EL (cell line): Measurements from ENCODE around the gene ADRM1.

Source experiments
- DNase-seq: peaks from one replicate; pipeline ENCODE4 v3.0.0-alpha.2; 2016

ADRM1 gene

DNA sequence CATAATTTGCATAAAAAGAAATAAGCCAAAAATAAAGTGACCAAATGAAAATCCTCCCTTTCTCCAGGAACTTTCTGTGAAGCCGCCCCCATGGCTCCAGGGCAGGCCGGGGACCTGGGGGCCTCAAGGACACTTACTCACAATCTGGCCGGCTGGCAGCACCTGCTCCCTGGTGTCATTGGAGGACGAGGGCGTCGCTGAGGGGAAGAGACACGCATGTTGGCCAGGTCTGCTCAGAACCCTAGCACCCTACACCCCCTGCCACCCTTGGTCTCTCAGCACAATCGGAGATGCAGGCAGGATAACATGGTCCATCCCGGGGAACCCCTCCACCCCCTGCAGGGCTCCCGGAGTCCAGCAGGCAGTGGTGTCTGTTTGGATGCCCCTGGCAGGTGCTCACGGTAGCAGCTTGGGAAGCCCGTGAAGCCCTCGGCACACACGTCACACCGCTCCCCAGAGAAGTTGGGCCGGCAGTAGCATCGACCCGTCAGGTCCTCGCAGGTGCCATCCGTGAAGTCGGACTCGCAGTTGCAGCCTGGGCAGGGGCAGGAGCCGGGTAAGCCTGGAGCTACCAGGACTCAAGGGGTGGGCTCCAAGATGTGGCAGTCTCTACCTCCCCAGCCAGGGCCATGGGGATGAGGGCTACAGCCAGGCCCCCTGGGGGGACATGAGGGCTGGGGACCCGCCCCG, 43.0 kb downstream of the ADRM1 start:
- no peak for DNase-seq

DNA sequence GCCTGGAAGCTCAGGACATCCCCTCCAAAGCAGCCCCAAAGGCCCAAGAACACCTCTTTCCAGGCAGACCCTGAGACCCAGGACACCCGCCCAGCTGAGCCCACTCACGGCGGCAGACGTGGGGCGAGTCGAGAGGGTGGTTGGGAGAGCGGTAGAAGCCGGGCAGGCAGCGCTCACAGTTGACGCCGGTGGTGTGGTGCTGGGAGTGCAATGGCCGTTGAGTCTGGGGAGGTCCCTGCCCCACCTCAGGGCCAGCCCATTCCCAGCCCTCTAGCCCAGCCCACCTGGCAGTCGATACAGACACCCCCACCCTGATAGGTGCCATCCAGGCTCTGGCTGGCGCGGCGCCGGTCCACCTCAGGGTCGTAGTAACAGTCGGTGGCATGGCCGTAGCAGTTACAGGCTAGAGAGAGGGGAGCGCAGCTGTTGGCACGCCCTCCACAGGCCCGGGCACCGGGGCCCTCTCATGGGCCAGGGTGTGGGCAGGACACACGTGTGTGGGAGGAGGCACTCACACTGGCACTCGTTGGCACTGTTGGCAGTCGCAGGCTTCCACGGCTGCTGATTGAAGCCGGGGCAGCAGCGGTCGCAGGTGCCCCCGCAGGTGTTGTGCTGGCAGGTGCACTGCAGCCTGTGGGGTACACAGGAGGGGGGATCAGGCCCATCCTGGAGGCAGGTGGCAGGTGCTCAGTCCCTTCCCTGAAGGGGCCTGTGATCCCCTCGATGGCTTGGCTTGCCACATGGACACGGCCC, 43.8 kb downstream of the ADRM1 start:
- DNase-seq = no peak

DNA sequence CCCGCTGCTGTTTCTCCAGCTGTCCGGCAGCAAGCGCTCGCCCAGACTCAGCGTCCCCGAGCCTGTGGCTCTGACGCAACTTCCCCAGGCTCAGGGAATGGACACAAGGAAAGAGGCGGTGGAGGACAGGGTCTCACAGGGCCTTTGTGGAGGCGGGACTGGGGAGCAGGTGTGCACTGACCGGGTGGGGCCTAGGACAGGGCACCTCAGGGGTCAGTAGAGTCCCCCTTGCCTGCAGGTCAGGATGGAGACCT, 44.3 kb downstream of the ADRM1 start:
- no peak for DNase-seq

DNA sequence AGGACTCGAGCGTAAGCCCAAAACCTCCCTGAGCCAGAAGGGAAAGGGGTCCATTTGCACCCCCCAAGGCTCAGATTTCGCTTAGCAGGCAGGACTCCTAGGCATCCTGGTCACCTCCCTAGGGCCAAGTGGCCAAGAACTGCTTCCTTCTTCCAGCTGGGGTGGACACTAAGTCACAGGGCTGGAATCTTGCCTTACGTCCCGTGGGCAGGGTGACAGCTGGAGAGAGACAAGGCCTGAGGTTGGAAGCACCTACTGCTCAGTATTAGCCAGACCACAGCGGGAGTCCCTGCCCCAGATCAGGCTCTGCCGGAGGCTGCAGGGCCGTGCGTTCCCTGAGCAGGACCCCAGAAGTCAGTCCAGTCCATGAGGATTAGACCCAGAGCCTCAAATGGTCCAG, 44.6 kb downstream of the ADRM1 start:
- DNase-seq = no peak

DNA sequence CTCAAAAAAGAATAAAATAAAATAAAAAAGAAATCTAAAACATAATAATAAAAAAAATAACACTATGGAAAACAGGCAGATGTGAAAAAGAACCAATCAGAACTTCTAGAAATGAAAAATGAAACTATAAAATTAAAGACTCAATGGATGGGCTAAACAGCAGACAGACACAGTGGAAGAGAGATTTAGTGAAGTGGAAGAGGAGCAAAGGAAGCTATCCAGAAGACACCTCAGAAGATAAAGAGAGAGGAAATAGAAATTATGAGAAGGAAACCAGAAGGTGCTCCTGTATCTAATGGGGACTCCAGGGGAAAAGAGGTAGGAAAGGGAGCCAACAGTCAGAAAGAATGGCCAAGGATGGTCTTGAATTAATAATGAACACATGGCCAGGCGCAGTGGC, 45.8 kb downstream of the ADRM1 start:
- DNase-seq = no peak

DNA sequence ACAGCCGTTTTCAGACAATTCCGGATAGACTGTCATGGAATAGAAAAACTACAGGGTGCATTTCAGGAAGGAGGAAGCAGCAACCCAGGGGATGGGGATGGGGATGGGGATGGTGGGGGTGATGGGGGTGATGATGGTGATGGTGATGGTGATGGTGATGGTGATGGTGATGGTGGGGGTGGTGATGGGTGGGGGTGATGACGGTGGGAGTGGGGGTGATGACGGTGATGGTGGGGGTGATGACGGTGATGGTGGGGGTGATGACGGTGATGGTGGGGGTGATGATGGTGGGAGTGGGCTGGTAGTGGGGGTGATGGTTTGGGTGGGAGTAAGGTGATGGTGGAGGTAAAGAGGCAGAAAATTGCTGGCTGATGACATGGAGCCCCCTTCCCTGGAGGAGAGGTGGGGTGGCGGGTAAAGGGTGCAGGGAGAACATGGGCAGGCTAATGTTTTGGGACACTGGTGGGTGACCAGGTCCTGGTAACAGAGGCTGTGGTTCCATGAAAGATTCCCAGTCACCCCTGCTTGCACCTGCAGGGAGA, 46.8 kb downstream of the ADRM1 start:
- no peak for DNase-seq

DNA sequence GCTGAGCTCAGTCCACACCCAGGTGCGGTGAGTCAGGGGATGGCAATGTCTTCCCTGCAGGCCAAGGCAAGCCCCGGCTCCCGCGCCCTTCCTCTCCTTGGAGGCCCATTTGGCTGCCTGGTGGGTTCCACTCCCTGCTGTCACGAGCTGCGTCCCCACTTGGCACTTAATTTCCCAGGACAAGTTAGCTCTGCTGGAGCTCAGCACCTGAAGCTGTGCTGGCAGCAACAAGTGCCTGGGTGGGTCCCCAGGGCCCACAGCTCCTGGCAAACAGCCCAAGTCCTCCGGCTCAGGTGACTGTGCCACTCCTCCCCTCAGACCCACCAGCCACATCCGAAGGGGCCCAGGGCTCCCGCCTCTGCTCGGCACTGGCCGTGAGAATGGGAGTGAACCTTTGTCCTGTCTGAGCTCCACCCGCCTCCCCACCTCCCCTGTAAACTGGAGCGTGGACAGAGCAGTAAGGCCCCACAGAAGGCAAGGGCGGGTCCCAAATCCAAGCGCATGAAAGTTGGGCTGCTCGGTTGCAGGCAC, 47.4 kb downstream of the ADRM1 start:
- DNase-seq = no peak

DNA sequence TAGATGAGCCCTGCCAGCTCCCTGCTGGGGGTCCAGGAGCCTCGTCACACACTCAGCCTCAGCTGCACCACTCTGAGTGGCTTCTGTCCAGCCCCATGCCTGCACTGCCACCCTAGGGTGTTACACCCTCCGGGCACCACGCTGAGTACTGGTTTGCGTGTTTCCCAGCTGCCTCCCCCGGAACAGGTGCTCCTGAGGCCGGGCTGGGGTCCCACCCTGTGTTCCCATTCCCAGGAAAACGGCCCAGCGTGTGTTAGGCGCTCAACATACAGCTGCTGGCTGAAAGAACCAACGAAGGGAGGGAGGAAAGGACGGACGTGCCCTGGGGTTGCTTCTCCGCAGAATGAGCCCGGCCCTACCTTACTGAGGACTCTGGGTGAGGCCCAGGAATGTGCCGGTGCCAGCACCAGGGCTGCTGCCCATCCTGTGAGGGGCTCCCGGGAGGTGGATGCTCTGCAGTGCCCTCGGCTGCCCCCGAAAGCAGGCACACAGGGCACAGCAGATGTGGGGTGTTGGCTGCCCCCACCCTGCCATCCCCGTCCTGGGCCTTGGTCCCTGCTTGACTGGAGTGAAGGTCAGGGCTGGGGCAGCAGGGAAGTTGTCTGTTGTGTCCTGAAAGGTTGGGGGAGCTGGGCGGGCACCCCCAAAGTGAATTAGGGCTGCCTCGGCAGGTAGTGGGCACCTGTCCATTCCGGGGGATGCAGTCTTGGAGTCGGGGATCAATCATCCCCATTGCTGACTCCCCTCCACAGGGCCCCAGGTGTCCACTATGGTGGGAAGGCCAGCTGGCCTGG, 48.0 kb downstream of the ADRM1 start:
- DNase-seq = no peak

DNA sequence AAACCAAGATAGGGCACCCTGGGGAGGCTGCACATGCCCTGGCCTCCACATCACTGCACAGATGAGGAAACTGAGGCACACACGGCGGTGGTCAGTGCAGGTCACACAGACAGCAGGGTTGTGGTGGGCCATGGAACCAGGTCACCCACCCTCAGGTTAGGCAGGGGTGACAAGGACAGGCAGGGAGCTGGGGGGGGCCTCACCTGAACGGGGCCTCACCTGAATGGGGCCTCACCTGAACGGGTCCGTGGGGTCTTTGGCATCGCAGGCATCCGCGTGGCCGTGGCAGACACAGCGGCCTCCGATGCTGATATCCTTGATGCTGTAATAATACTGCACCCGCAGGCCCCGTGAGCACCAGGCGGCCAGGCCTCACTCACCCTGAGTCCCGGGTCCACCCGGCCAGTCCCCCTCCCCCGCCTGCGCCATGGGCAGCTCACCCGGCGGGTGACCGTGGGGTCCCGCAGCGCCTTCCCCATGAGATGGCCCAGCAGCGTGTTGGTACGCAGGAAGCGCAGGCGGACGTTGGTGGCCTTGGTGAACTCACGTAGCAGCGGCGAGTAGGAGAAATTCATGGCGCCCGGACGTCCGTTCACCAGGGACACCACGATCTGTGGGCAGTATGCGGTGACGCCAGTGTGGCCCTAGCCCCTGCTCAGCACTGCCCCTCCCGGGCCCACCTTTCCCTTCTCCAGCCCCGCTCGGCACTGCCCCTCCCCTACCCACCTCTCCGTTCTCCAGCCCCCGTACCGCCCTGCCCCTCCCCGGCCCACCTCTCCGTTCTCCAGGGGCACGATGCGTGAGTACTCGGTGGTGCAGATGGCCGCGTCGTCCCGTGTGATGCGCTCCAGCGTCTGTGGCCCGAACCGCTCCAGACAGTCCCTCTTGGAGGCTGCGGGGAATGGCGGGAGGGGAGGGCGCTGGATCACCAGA, 48.9 kb downstream of the ADRM1 start:
- no peak for DNase-seq

DNA sequence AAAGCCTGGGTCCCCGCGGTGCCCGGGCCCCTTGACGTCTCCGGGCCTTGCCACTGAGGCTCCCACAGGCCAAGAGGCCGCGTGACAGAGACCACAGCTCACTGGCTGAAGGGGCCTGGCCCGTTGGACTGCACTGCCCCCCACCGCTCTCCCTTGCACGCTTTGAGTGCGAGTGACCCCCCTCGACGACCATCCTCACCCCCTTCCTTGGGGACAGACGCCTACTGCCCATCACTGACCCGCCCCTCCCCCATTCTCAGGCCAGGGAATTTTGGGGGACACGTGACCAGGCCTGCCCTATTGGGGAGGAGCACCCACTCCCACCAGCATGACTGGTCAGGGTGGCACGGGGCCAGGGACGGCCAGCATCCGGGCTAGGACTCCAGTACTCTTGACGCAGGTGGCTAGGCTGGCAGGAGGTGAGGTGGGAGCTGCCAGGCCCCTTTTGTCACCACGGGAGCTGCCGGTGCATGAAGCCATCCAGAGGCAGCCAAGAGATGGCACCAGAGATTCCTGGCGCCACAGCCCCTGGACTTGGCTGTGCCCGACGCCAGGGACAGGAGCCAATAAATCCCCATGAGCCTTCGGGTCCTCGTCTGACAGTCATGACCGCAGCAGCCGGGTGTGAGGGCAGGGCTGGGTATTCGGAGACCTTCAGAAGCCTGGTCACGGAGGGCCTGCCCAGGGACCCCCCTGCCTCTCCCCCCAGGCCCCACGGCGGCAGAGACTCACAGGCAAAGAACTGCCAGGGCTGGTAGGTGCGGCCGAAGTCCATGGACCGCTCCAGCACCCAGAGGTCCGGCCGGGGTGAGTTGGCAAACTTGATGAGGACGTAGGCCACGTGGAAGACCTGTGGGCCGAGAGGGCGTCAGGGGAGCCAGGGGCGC, 49.8 kb downstream of the ADRM1 start:
- DNase-seq = no peak

DNA sequence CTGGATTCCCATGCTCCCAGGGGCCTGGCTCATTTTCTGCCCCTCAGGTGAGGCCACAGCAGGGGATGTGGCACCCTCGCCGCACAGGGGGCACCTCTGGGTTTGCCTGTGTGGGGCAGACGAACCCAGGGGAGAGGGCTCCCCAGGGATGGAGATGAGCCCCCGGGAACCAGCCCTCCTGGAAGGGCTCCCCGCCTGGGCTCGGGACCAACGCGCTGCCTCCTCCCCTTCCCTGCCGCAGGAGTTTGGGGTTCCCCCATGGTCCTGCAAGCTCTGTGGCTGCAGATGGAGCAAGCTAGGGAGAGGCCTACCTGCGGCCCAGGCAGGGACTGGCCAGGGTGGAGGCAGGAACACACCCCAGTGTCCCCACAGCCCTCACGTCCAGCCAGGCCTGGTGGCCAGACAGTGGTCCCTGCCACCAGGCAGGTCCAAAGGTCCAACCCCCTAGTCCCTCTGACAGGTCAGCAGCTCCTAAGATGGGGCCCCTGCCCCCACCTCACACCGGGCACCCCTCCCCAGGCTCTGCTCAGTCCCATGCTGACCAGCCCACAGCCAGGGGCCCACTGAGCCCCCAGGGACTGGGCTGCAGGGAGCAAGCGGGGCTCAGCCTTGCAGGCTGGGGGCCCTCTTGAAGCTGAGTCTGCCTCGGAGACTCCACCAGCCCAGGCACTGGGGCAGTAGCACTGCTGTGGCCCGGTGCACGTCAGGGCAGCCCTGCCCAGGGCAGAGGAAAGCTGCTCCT, 50.7 kb downstream of the ADRM1 start:
- no peak for DNase-seq

DNA sequence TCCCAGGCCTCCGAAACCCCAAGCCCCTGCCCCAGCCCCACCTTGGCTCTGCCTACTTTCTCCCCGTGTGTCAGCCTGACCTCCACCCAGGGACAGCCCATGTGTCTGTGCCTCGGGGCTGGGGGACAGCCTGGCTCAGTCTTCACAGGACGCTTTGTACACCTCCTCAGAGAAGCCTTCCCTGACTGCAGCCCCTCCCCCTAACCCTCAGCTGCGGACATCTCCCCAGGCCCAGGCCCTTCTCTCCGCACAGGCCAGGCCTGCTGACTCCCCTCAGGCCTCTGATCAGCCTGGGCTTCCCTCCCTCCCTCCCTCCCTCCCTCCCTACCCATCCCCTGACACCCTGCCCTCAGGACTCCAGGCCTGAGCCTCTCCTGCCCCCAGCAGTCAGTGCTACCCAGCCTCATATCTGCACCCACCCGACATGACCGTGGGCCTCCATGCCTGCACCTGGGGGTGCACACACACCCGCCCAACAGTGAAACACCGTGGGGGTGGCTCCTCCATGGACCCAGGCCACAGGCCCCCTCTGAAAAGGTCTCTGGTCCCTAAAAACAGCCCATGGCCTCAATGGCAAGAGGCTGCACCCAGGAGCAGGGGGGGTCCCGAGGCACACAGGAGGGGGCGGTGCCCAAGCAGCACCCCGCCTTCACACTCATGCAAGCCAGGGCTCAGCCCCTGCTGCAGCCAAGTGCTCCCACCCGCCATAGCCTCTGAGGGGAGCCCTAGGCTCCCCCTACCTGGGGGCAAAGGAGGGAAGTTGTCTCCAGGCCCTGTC, 51.4 kb downstream of the ADRM1 start:
- no peak for DNase-seq

DNA sequence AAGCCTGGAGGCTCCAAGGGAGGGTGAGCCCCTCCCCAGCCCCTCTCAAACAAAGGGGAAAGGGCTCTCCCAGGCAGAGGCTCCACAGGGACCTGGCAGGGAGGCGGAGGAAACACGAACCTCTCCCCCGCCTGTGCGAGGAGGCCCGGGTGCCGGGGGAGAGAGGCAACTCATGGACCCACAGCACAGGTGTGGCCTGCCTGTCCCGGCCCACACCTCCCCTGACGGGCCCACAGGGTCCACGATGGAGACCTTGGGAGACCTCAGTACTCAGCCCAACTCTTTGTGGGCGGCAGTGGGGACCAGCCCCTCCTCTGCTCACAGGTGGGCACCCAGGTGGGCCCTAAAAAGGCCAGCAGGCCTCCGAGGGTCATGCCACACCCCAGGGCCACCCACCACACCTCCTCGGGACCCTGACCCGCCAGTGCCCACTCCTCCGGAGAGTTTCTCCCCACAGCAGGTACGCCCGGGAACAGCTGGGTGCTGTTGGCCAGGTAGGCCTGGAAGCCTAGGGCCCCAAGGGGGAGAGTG, 52.1 kb downstream of the ADRM1 start:
- DNase-seq = no peak

DNA sequence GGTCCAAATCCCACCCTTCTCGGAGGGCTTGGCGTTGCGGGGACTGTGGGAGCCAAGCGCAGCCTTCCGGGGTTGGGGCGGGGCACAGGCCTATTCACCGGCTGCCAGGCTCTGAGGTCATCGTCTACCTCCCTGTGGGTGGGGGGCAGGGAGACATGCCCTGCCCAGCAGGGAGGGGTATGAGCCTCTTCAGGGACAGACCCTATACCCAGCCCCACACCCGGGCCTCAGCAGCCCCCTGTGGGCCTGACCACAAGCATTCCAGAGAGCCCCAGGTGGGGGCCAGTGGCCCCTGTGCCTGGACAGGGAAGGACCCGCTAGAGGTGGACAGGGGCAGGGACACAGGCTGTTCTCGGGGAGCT, 52.7 kb downstream of the ADRM1 start:
- DNase-seq = peak; percentile 38

DNA sequence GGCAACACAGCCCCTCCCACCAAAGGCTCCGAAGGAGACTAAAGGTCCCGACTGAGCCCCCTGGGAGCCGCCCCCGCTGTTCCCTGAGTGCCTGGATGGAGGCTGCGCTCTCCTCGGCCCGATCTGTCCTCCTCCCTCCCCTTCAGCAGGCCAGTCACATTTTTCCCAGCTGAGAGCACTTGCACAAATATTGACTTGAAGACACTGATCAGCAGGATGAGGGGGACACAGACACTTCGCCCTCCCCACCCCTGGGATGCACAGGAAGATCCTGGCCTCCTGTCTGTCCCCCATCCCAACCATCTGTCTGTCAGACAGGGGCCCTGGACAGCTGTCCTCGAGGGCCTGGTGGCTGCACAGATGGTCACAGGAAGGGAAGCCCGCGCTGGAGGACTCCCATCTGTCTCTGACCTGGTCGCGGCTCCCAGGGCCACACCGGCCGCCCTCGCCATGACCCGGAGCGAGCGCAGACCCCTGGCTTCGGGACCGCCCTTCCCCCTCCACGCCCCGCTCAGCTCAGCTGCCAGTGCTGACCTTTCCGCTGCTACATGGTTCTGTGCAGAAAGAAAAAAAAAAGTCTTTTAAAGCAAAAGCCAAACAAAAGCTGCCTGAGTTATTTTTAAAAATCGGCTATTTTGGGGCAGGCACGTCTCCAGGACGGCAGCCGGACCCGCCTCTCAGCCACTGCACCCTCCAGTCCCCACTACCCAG, 53.2 kb downstream of the ADRM1 start:
- no peak for DNase-seq

DNA sequence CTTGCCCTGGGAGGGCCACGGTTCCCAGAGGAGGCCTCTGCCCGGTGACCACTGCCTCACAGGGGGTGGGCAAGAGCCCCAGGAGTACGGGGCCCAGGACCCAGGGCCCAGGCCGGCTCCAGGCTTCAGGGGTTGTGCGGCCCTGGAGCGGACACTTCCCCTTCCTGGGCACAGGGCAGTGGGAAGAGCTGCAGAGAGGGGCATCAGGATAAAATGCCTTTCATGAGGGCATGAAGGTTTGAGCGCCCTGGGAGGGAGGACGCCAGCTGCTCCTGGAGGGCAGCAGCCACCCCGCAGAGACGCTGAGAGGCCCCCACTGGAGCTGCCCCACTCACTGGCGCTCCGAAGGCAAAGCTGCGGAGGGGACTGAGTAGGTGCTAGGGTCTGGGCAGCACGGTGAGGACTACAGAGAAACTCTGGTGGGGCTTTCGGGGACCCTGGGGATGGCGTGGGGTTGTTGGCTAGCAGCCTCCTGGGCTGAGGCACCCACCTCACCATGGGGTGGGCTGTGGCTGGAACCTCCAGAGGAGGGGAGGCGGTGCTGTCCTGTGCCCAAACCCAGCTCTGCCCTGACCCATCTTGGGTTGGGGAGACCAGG, 53.9 kb downstream of the ADRM1 start:
- no peak for DNase-seq

DNA sequence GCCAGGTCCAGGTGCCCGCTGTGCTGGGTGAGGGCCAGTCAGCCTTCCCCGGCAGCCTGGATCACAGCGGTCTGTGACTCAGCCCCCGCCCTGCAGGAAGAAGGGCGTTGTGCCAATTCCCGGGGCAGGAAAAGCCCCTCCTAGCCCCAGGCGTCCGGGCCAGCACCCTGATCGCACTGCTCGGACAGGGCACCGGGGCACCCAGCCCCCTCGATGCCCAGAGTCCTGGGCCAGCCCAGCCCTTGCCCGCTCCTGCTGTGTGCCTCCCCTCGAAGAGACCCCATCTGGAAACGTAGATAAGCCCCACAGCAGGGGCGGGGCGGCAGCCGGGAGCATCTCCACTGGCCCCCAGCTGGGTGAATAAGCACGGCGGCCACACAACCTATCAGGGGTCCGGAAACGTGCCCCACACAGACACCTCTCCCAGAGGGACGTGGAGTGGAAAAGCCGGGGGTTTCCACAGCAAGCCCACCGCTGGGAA, 54.4 kb downstream of the ADRM1 start:
- peak; percentile 77 for DNase-seq

DNA sequence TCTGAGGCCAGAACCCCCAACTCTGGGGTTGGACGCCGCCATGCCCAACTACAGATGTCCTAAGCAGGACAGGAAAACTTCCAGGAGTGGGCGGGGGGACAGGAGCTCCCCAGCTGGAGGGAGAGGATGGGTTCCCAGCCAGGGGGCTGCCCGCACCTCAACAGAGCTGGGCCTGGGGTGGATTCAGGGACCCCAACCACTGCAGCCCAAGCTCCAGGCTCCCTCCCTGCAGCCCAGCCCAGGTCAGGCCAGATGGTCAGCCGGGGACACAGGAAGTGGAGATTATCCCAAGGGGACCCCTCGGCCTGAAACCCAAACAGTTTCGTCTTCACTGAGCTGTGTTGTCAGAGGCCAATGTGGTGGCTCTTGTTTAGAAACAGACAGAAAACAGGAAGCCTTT, 54.9 kb downstream of the ADRM1 start:
- no peak for DNase-seq
